SK-N-SH (cell line): ENCODE data around the gene AKR1E2. TPM values are rescaled to one million over a fixed set of nuclear protein-coding genes. Genes with fewer than 3 reads are reported as not detected.

Experiments
- CTCF ChIA-PET: fragments of 300-600, 350-600 bp; formaldehyde crosslinking; extraction: SDS; loops from one replicate; lab custom pipeline; 2021; lab: Yijun Ruan, JAX
- POLR2A ChIA-PET: fragments of 350-600 bp; sonication (Branson Sonifier 250); formaldehyde crosslinking; extraction: SDS; loops from one replicate; lab custom pipeline; 2020; ENCODE audit warnings: antibody characterized with exemption, inconsistent platforms; lab: Yijun Ruan, JAX
- DNase-seq: peaks from one replicate; pipeline ENCODE4 v3.0.0; 2012
- H2AFZ ChIP-seq: fragments of 200-600 bp; sonication (generic); 2 replicates; pipeline ENCODE4 v1.8.1; 2016; ENCODE audit warnings: antibody characterized with exemption, mild to moderate bottlenecking, low read depth
- H3F3A ChIP-seq: fragments of 200-600 bp; sonication (generic); replicated peaks from 2 replicates; pipeline ENCODE3; 2016; ENCODE audit warnings: antibody characterized with exemption, mild to moderate bottlenecking; ENCODE audit not compliant: insufficient read depth
- H3K27ac ChIP-seq, 2 experiments: fragments of 200-500 bp in 1 of 2; fragments of 200-600 bp in 1 of 2; sonication (Bioruptor generic) in 1 of 2; sonication (generic), shearing (Covaris generic) in 1 of 2; 2 replicates each; pipeline versions ENCODE4 v1.5.1 to v1.6.1; 2014 to 2016; ENCODE audit warnings: low read depth in 2 of 2, inconsistent platforms in 1 of 2, low read length in 1 of 2, mild to moderate bottlenecking in 1 of 2, mixed read lengths in 1 of 2
- H3K27me3 ChIP-seq: fragments of 200-600 bp; sonication (generic), shearing (Covaris generic); 2 replicates; pipeline ENCODE4 v1.6.1; 2016; ENCODE audit warnings: mixed run types; ENCODE audit not compliant: insufficient read depth
- H3K36me3 ChIP-seq, 2 experiments: fragments of 200-500 bp in 1 of 2; fragments of 200-600 bp in 1 of 2; sonication (Bioruptor generic) in 1 of 2; sonication (generic) in 1 of 2; replicated peaks in 1 of 2; 2 replicates each; pipeline versions ENCODE3 to v1.5.1; 2014 to 2016; ENCODE audit warnings: low read length in 1 of 2, mild to moderate bottlenecking in 1 of 2; ENCODE audit not compliant: insufficient read depth in 2 of 2, control insufficient read depth in 1 of 2
- H3K4me1 ChIP-seq, 2 experiments: fragments of 200-500 bp in 1 of 2; fragments of 200-600 bp in 1 of 2; sonication (Bioruptor generic) in 1 of 2; sonication (generic), shearing (Covaris generic) in 1 of 2; 2 replicates each; pipeline versions ENCODE4 v1.5.1 to v1.6.1; 2014 to 2016; ENCODE audit warnings: low read depth in 1 of 2, low read length in 1 of 2, mixed run types in 1 of 2; ENCODE audit not compliant: insufficient read depth in 2 of 2, control insufficient read depth in 1 of 2
- H3K4me2 ChIP-seq: fragments of 200-600 bp; sonication (generic), shearing (Covaris generic); 2 replicates; pipeline ENCODE4 v1.6.1; 2017; ENCODE audit warnings: mixed run types
- H3K4me3 ChIP-seq, 2 experiments: fragments of 200-500 bp in 1 of 2; fragments of 200-600 bp in 1 of 2; sonication (Bioruptor generic) in 1 of 2; sonication (generic), shearing (Covaris generic) in 1 of 2; 2 replicates each; pipeline versions ENCODE4 v1.5.1 to v1.8.1; 2014 to 2016; ENCODE audit warnings: low read depth in 2 of 2, inconsistent platforms in 1 of 2, low read length in 1 of 2, mild to moderate bottlenecking in 1 of 2, mixed read lengths in 1 of 2, moderate library complexity in 1 of 2
- H3K79me2 ChIP-seq: fragments of 200-600 bp; sonication (generic); 2 replicates; pipeline ENCODE4 v1.8.1; 2017; ENCODE audit warnings: mild to moderate bottlenecking; ENCODE audit not compliant: insufficient read depth
- H3K9ac ChIP-seq: fragments of 200-600 bp; sonication (generic); 2 replicates; pipeline ENCODE4 v1.6.1; 2017; ENCODE audit warnings: mixed run types
- H3K9me2 ChIP-seq: fragments of 200-600 bp; sonication (generic); 2 replicates; pipeline ENCODE4 v1.6.1; 2017; ENCODE audit warnings: mixed run types
- H3K9me3 ChIP-seq: fragments of 200-600 bp; sonication (generic); 2 replicates; pipeline ENCODE4 v1.6.1; 2017; ENCODE audit warnings: mixed run types, mild to moderate bottlenecking, moderate library complexity
- H4K20me1 ChIP-seq: fragments of 200-600 bp; sonication (generic); 2 replicates; pipeline ENCODE4 v1.6.1; 2017; ENCODE audit warnings: mild to moderate bottlenecking, mixed run types; ENCODE audit not compliant: insufficient read depth
- ELF1 ChIP-seq: IDR thresholded peaks from 2 replicates; pipeline ENCODE4 v1.4.0; 2012
- FOXJ3 ChIP-seq: sonication (generic); formaldehyde crosslinking; IDR thresholded peaks from 2 replicates; pipeline ENCODE4 v1.5.1; 2020; ENCODE audit warnings: mild to moderate bottlenecking, missing genetic modification reagents
- IRF3 ChIP-seq: fragments of 150-350 bp; IDR thresholded peaks from 2 replicates; pipeline ENCODE4 v1.6.1; 2016; ENCODE audit warnings: mild to moderate bottlenecking, low read depth, low read length
- NRF1 ChIP-seq: IDR thresholded peaks from 2 replicates; pipeline ENCODE4 v1.6.1; 2012; ENCODE audit warnings: low read depth, mild to moderate bottlenecking, low read length
- RCOR1 ChIP-seq: fragments of 150-350 bp; IDR thresholded peaks from 2 replicates; pipeline ENCODE4 v1.6.1; 2017; ENCODE audit warnings: antibody characterized with exemption, low read length
- REST ChIP-seq: IDR thresholded peaks from 2 replicates; pipeline ENCODE4 v1.6.1; 2012; ENCODE audit warnings: mild to moderate bottlenecking, low read depth, low read length, moderate library complexity
- RFX5 ChIP-seq: IDR thresholded peaks from 2 replicates; pipeline ENCODE4 v1.6.1; 2012; ENCODE audit warnings: mild to moderate bottlenecking, improper control_type of control experiment, low read length
- SIN3A ChIP-seq: IDR thresholded peaks from 2 replicates; pipeline ENCODE4 v1.6.1; 2012; ENCODE audit warnings: low read depth, mild to moderate bottlenecking, low read length, moderate library complexity, borderline replicate concordance
- SMC3 ChIP-seq: IDR thresholded peaks from 2 replicates; pipeline ENCODE4 v1.6.1; 2012; ENCODE audit warnings: low read depth, low read length, improper control_type of control experiment
- TEAD4 ChIP-seq: IDR thresholded peaks from 2 replicates; pipeline ENCODE4 v1.4.0; 2012; ENCODE audit warnings: mild to moderate bottlenecking, borderline replicate concordance; ENCODE audit not compliant: insufficient read depth
- USF1 ChIP-seq: IDR thresholded peaks from 2 replicates; pipeline ENCODE4 v1.4.0; 2012; ENCODE audit warnings: low read depth, borderline replicate concordance
- YY1 ChIP-seq: IDR thresholded peaks from 2 replicates; pipeline ENCODE4 v1.4.0; 2012; ENCODE audit warnings: low read depth, mild to moderate bottlenecking
- WGBS: methylation state at CpG from one replicate; pipeline ENCODE4 v1.1.6; 2017; ENCODE audit warnings: low lambda C conversion rate; 5-methylcytosine and 5-hydroxymethylcytosine counted together
- polyA plus RNA-seq, 3 experiments: library from polyadenylated mRNA; depleted of rRNA; stranded (reverse); fragments of >200 nt; gene quantifications; 2 replicates each; pipeline ENCODE4 v1.2.3, GENCODE V29; 2012
- TF ChIP-seq, protein P1 (sequence below): IDR thresholded peaks from 2 replicates; pipeline ENCODE4; 2012

AKR1E2 gene
- polyA plus RNA-seq, 1 of the 3 experiments (the other 2 are of a cell fraction): 5.8 TPM

GRCh38 chr10:4865945-4866661 is 40.1 kb downstream of the AKR1E2 start (continued):
- no peak for TF ChIP-seq SMC3
- TF ChIP-seq, protein P1, sequence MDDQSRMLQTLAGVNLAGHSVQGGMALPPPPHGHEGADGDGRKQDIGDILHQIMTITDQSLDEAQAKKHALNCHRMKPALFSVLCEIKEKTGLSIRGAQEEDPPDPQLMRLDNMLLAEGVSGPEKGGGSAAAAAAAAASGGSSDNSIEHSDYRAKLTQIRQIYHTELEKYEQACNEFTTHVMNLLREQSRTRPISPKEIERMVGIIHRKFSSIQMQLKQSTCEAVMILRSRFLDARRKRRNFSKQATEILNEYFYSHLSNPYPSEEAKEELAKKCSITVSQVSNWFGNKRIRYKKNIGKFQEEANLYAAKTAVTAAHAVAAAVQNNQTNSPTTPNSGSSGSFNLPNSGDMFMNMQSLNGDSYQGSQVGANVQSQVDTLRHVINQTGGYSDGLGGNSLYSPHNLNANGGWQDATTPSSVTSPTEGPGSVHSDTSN: no peak
- no peak for TF ChIP-seq SIN3A
- TF ChIP-seq YY1: no peak
- no peak for TF ChIP-seq RCOR1

- no peak overlapping the region for H3K27ac ChIP-seq
Measured at GRCh38 chr10:4867109-4867519, 41.1 kb downstream of the AKR1E2 start.

More at GRCh38 chr10:4867109-4867519, 41.1 kb downstream of the AKR1E2 start:
- no peaks in the 10 kb centered on the region for H4K20me1 ChIP-seq
- no peaks in the 10 kb centered on the region for H3K36me3 ChIP-seq
- 55% methylated on average over 2 of the region's 2 CpGs for WGBS
- DNase-seq: no peak
- no peaks in the 10 kb centered on the region for H3K4me1 ChIP-seq
- no peaks in the 10 kb centered on the region for H3F3A ChIP-seq
- H3K9me3 ChIP-seq: no peaks in the 10 kb centered on the region
- H3K4me2 ChIP-seq: 0 out of 2 replicates have a peak overlapping the region, but pooled peaks have one; percentile 3
- no peak overlapping the region for H3K9ac ChIP-seq
- ChIA-PET POLR2A (no interaction called here), CTCF (interaction anchor here (2.4 kb wide), 1 partner anchor 17 kb away, joined by 19 read pairs; no protein-coding TSS in a partner anchor)
- no peaks in the 10 kb centered on the region for H3K27me3 ChIP-seq
- no peak overlapping the region for H3K4me3 ChIP-seq
- TF ChIP-seq NRF1 (no peak), YY1 (no peak), USF1 (no peak), ELF1 (no peak), TEAD4 (no peak), IRF3 (no peak), RFX5 (no peak), RCOR1 (no peak), REST (no peak), FOXJ3 (CRISPR knock-in tag) (no peak)
- TF ChIP-seq, protein P1: no peak
- no peak overlapping the region for H2AFZ ChIP-seq
- no peaks in the 10 kb centered on the region for H3K79me2 ChIP-seq
- H3K9me2 ChIP-seq: no peaks in the 10 kb centered on the region
